ENCODE results near the gene SPNS1.

Gene SPNS1, protein sequence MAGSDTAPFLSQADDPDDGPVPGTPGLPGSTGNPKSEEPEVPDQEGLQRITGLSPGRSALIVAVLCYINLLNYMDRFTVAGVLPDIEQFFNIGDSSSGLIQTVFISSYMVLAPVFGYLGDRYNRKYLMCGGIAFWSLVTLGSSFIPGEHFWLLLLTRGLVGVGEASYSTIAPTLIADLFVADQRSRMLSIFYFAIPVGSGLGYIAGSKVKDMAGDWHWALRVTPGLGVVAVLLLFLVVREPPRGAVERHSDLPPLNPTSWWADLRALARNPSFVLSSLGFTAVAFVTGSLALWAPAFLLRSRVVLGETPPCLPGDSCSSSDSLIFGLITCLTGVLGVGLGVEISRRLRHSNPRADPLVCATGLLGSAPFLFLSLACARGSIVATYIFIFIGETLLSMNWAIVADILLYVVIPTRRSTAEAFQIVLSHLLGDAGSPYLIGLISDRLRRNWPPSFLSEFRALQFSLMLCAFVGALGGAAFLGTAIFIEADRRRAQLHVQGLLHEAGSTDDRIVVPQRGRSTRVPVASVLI

DNA sequence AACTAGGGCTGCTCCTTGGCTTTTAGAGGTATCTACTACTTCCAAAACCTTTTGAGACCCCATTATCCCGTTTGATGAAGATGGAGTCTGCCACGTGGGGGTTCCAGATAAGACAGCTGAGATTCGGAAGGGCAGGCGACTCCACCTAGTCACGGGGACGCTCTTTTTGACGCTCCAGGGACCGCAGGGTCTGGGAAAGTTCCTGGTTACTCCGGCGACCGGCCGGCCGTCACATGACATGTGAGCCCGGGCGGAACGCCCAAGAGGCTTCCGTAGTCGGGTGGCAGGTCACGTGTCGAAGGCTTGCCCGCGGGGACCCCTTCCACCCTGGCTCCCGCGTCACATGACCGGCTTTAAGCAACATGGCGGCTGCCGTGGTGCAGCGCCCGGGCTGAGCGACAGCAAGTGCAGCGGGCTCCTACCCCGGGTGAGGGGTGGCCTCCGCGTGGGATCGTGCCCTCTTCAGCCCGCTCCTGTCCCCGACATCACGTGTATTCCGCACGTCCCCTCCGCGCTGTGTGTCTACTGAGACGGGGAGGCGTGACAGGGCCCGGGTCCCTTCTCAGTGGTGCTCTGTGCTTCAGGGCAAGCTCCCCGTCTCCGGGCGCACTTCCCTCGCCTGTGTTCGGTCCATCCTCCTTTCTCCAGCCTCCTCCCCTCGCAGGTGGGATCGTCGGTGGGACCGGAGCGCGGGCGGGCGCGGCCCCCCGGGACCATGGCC, at the start of gene SPNS1:
Gene SPNS1, plus strand, starts transcription at position 342 of the 721 bp plus-strand sequence. Its CDS starts 374 bp downstream, at position 716.
- TF ChIP-seq, protein P1, sequence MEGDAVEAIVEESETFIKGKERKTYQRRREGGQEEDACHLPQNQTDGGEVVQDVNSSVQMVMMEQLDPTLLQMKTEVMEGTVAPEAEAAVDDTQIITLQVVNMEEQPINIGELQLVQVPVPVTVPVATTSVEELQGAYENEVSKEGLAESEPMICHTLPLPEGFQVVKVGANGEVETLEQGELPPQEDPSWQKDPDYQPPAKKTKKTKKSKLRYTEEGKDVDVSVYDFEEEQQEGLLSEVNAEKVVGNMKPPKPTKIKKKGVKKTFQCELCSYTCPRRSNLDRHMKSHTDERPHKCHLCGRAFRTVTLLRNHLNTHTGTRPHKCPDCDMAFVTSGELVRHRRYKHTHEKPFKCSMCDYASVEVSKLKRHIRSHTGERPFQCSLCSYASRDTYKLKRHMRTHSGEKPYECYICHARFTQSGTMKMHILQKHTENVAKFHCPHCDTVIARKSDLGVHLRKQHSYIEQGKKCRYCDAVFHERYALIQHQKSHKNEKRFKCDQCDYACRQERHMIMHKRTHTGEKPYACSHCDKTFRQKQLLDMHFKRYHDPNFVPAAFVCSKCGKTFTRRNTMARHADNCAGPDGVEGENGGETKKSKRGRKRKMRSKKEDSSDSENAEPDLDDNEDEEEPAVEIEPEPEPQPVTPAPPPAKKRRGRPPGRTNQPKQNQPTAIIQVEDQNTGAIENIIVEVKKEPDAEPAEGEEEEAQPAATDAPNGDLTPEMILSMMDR (conservative IDR thresholded peaks at IDR 0.05), result no peak
- peak within 1 kb of the TSS; percentile 72 for H3K27ac ChIP-seq

DNA sequence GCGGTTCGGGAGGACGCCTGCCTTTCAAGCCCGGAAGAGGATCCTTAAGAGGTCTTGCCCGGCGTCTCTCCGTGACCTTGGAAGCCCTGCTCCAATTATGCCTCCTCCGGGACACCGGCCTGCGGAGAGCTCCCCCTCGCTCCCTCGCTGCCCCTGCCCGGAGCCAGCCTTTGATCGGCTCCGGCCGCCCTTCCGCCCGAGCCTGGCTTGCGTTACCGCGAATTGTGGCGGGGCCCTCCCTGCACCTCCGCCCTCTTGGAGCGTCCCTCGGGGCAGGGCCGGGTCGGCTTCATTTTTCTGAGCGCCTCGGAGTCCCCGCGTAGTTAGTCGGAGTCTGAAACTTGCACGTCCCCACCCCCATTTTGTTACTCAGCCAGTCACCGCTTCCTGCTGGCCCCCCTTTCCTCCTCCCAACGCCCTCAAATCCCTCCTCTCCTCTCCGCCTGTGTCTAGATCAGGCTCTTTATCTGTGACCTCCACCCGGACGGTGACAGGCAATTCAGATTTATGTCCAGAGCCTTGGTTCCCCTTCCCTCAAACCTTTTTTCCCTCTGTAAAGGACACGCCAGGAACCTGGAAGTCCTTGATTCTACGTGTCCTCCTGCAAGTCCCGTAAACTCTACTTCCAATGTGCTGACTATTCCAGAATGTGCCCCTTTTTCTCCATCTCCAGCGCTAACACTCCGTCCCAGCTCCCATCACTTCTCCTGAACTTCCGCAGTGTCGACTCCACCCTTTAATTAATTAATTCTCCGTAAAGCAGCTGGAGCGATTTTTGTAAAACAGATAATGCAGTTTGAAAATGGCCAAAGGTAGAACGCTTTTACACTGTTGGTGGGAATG, 49.0 kb upstream of the SPNS1 start:
- TF ChIP-seq, protein P1 (conservative IDR thresholded peaks at IDR 0.05), result no peak

DNA sequence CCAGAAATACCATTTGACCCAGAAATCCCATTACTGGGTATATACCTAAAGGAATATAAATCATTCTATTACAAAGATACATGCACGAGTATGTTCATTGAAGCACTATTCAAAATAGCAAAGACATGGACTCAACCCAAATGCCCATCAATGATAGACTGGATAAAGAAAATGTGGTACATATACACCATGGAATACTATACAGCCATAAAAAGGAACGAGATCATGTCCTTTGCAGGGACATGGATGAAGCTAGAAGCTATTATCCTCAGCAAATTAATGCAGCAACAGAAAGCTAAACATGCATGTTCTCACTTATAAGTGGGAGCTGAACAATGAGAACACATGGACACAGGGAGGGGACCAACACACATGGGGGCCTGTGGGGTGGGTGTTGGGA, 48.3 kb upstream of the SPNS1 start:
- H3K27ac ChIP-seq, result peak overlapping the region; percentile 87

More for the DNA sequence above, 49.0 kb upstream of the SPNS1 start:
- H3K27ac ChIP-seq, result peak overlapping the region; percentile 87

DNA sequence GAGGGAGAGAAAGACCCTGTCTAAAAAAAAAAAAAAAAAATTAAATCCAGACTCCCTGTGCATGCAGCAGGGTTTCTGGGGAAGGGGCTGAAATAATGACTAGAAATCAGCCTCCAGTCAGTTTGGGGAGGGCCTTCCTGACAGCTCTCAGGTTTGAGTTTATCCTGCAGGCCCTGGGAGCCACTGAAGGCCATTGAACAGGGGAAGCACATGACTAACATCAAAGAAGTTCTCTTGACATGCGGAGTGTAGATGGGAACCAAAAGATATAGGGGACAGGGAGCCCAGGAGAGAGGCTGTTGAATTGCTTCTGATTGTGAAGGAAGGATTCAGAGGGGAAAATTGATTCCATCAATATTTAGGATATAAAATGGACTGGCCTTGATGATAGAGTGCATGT, 46.8 kb upstream of the SPNS1 start:
- TF ChIP-seq, protein P1 (conservative IDR thresholded peaks at IDR 0.05), result no peak
- H3K27ac ChIP-seq, result no peak overlapping the region

DNA sequence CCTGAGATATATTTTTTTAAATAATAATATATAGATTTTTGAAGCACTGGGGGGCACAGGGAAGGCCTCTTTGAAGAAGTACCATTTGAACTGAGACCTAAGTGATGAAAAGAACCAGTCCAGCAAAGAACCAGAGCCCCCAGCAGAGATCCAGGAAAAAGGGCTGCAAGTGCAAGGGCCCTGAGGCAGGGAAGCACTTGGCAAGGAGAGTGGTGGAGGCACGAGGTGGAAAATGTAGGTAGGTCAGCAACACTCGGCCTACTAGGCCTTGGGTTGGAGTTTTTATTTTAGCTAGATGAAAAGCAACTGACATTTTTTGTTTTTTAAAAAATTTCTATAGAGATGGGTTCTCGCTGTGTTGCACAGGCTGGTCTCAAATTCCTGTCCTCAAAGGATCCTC, 44.4 kb upstream of the SPNS1 start:
- TF ChIP-seq, protein P1 (conservative IDR thresholded peaks at IDR 0.05), result no peak
- no peak overlapping the region for H3K27ac ChIP-seq

DNA sequence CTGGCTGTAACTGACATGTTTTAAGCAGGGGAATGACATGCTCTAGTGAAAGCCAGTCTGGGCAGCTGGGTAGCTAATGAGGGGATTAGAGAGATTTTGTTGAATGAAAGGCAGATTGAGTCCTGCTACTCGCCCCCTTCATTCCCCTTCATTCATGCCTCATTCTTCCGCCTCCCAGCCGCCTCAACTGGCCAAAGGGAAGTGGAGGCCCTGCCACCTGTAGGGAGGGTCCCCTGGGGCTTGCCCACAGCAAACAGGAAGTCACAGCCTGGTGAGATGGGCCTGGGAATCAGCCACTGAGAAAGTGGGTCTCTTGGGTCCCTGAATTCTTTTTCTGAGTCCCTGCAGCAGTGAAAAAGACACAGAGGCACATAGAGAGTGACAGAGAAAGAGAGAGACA, 43.9 kb upstream of the SPNS1 start:
- no peak overlapping the region for H3K27ac ChIP-seq
- TF ChIP-seq, protein P1 (conservative IDR thresholded peaks at IDR 0.05), result no peak

DNA sequence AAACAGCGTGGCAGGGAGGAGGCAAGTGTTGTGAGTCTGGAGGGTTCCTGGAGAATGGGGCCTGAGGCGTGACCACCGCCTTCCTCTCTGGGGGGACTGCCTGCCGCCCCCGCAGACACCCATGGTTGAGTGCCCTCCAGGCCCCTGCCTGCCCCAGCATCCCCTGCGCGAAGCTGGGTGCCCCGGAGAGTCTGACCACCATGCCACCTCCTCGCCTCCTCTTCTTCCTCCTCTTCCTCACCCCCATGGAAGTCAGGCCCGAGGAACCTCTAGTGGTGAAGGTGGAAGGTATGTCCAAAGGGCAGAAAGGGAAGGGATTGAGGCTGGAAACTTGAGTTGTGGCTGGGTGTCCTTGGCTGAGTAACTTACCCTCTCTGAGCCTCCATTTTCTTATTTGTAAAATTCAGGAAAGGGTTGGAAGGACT, 42.8 kb upstream of the SPNS1 start, which contains the start of gene CD19:
Gene CD19, plus strand, starts transcription at position 171 of the 425 bp plus-strand sequence. Its CDS starts 30 bp downstream, at position 201.
- TF ChIP-seq, protein P1 (conservative IDR thresholded peaks at IDR 0.05), result no peak
- no peak within 1 kb of the TSS for H3K27ac ChIP-seq
